ENCODE results near the gene CRIP1. TPM values are rescaled to one million over a fixed set of nuclear protein-coding genes. Genes with fewer than 3 reads are reported as not detected.

Gene CRIP1
- total and polyA plus RNA-seq, 2 experiments from 2014 or later: 1.8 to 14.7 TPM

GRCh38 chr14:105467942-105468471 is 18.7 kb upstream of the CRIP1 start:
- H3K27ac ChIP-seq: no peak overlapping the region
- no peak for DNase-seq (ENCODE audit: low spot score)
- TF ChIP-seq EZH2phosphoT487 (IDR thresholded peaks at IDR 0.05; ENCODE audit: low read depth, severe bottlenecking, unreplicated experiment) (no peak), EZH2 (IDR thresholded peaks at IDR 0.05; ENCODE audit: borderline replicate concordance) (no peak)
- TF ChIP-seq, protein P1, sequence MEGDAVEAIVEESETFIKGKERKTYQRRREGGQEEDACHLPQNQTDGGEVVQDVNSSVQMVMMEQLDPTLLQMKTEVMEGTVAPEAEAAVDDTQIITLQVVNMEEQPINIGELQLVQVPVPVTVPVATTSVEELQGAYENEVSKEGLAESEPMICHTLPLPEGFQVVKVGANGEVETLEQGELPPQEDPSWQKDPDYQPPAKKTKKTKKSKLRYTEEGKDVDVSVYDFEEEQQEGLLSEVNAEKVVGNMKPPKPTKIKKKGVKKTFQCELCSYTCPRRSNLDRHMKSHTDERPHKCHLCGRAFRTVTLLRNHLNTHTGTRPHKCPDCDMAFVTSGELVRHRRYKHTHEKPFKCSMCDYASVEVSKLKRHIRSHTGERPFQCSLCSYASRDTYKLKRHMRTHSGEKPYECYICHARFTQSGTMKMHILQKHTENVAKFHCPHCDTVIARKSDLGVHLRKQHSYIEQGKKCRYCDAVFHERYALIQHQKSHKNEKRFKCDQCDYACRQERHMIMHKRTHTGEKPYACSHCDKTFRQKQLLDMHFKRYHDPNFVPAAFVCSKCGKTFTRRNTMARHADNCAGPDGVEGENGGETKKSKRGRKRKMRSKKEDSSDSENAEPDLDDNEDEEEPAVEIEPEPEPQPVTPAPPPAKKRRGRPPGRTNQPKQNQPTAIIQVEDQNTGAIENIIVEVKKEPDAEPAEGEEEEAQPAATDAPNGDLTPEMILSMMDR (IDR thresholded peaks at IDR 0.05; ENCODE audit: poor library complexity): no peak

DNA sequence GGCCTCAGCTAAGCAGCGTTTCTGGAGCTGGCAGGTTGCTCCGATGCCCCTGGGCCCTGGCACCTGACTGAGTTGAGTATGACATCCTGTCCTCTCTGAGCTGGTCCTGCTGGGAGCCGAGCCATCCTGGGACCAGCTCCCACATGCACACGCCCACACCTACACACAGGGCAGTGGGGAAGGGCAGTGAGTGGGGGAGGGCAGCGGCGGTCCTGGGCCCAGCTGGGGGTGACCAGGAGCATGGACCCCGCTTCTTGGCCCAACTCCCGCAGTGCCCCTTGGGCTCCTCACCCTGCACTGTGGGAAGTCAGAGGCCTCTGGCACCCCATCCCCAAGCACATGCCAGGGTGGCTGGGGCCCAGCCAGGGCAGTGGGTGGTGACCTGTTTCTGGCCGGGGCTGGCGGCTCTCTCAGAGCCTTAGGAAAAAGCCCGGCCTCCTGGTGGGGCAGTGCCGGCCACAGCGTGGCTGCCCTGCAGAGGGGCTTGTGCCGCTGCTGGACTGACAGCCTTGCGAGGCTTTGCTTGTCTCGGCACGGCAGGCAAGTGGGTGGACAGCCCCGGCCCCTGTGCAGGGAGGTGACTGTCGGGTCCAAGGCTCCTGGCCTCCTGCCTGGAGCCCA is 18.0 kb upstream of the CRIP1 start:
- TF ChIP-seq, protein P1 (IDR thresholded peaks at IDR 0.05; ENCODE audit: poor library complexity): no peak
- TF ChIP-seq EZH2phosphoT487 (IDR thresholded peaks at IDR 0.05; ENCODE audit: low read depth, severe bottlenecking, unreplicated experiment): no peak
- no peak for TF ChIP-seq EZH2 (IDR thresholded peaks at IDR 0.05; ENCODE audit: borderline replicate concordance)
- no peaks in the 10 kb centered on the region for H3K9me2 ChIP-seq (replicated peaks; ENCODE audit: insufficient read depth)
- 97% methylated on average over 18 of the region's 19 CpGs for WGBS (ENCODE audit: low lambda C conversion rate, missing lambda C conversion rate)
- no peak overlapping the region for H3K27ac ChIP-seq
- H3K9me3 ChIP-seq (ENCODE audit: low read depth): no peaks in the 10 kb centered on the region
- no peaks in the 10 kb centered on the region for H4K20me1 ChIP-seq (ENCODE audit: insufficient read depth, poor library complexity, severe bottlenecking)
- H3K36me3 ChIP-seq (replicated peaks; ENCODE audit: insufficient read depth, low read depth): no peaks in the 10 kb centered on the region
- no peak overlapping the region for H2AFZ ChIP-seq
- no peak overlapping the region for H3K4me2 ChIP-seq
- no peaks in the 10 kb centered on the region for H3K27me3 ChIP-seq
- no peak for DNase-seq (ENCODE audit: low spot score)
- no peak overlapping the region for H3K4me3 ChIP-seq
- H3K79me2 ChIP-seq: no peaks in the 10 kb centered on the region
- H3K4me1 ChIP-seq (ENCODE audit: insufficient read depth): peaks cover 25% of the 10 kb centered on the region

More at GRCh38 chr14:105467942-105468471, 18.7 kb upstream of the CRIP1 start:
- Histone ChIP-seq H3K9me2 (replicated peaks; ENCODE audit: insufficient read depth) (no peaks in the 10 kb centered on the region), H2AFZ (no peak overlapping the region), H4K20me1 (ENCODE audit: insufficient read depth, poor library complexity, severe bottlenecking) (no peaks in the 10 kb centered on the region), H3K9me3 (ENCODE audit: low read depth) (no peaks in the 10 kb centered on the region), H3K79me2 (no peaks in the 10 kb centered on the region), H3K4me2 (no peak overlapping the region), H3K27me3 (no peaks in the 10 kb centered on the region), H3K36me3 (replicated peaks; ENCODE audit: insufficient read depth, low read depth) (no peaks in the 10 kb centered on the region), H3K4me1 (ENCODE audit: insufficient read depth) (peaks cover 18% of the 10 kb centered on the region), H3K4me3 (no peak overlapping the region)
- WGBS (ENCODE audit: low lambda C conversion rate, missing lambda C conversion rate): 98% methylated on average over 22 of the region's 22 CpGs

DNA sequence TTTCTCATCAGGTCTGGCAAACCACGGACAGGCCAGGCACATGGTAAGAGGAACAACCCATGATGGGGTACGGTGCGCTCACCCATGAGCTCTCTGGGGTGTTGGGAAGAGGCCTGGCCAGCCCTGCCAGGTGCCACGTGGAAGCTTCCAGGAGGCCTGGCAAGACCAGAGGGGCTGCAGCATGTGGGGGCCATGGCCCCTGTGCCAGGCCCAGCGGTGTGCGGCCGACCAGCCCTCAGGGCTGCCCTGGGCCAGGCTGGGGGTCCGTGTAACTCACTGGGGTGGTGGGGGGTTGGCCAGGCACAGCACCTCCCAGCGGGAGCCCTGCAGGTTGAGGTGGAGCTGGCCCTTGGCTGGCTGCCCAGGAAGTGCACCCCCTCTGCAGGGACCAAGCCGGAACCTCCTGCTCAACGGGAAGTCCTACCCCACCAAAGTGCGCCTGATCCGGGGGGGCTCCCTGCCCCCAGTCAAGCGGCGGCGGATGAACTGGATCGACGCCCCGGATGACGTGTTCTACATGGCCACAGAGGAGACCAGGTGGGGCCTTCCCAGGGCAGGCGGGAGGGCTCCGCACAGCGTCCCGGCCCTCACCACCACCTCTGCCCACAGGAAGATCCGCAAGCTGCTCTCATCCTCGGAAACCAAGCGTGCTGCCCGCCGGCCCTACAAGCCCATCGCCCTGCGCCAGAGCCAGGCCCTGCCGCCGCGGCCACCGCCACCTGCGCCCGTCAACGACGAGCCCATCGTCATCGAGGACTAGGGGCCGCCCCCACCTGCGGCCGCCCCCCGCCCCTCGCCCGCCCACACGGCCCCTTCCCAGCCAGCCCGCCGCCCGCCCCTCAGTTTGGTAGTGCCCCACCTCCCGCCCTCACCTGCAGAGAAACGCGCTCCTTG is 17.0 kb upstream of the CRIP1 start:
- Histone ChIP-seq H3K36me3 (replicated peaks; ENCODE audit: insufficient read depth, low read depth) (no peaks in the 10 kb centered on the region), H3K9me2 (replicated peaks; ENCODE audit: insufficient read depth) (no peaks in the 10 kb centered on the region), H3K4me3 (no peak overlapping the region), H3K9me3 (ENCODE audit: low read depth) (no peaks in the 10 kb centered on the region), H3K4me1 (ENCODE audit: insufficient read depth) (peaks cover 28% of the 10 kb centered on the region), H3K4me2 (no peak overlapping the region), H3K27me3 (no peaks in the 10 kb centered on the region), H2AFZ (no peak overlapping the region), H4K20me1 (ENCODE audit: insufficient read depth, poor library complexity, severe bottlenecking) (no peaks in the 10 kb centered on the region), H3K27ac (no peak overlapping the region), H3K79me2 (no peaks in the 10 kb centered on the region)
- TF ChIP-seq, protein P1 (IDR thresholded peaks at IDR 0.05; ENCODE audit: poor library complexity): no peak
- TF ChIP-seq EZH2phosphoT487 (IDR thresholded peaks at IDR 0.05; ENCODE audit: low read depth, severe bottlenecking, unreplicated experiment) (no peak), EZH2 (IDR thresholded peaks at IDR 0.05; ENCODE audit: borderline replicate concordance) (no peak)
- no peak for DNase-seq (ENCODE audit: low spot score)
- WGBS (ENCODE audit: low lambda C conversion rate, missing lambda C conversion rate): 90% methylated on average over 29 of the region's 54 CpGs
